ENCODE data around the gene MLH3.

Gene MLH3

DNA sequence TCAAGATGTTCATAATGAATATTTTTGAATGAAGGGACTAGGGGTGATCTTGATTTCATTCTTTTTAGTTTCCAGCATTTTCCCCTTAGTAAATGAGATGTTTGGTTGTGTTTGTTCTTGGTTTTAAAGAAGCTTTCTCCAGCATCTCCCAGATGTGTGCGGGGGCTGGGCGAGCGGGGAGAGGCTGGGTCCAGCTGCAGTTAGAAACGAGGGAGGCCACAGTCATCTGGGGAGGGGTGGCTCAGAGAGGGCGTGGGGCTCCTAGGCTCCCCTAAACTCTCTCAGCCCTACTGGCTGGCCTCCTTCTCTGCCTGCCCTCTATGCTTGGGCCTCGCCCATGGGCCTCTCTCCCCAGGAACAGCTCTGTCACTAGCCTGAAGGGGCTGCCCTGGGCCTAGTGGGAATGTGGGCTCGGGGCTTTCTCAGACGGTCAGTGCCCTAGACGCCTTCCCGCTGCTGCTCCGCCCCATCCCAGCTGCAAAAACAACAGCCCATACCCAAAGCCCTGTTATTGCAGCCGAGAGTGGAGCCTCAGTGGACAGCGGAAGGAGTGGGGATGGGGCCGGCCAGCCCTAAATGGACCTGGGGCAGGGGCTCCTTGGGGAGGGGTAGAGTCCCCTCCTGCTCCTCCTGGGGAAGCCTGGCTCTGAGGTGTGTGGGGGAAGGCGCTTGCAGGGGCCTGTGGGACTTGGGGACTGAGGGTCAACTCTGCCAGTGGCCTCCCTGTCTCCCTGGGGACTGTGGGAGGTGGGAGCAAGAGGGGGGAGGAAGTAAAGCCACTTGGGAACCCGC is 66.8 kb downstream of the MLH3 start:
- H3K4me1 ChIP-seq (ENCODE audit: control insufficient read depth, insufficient read depth, low read depth, low read length) = peaks cover 38% of the 10 kb centered on the region
- WGBS = 74% methylated on average over 13 of the region's 16 CpGs
- H3K36me3 ChIP-seq (ENCODE audit: control insufficient read depth in 1 of 2, insufficient read depth in 2 of 2, low read depth in 1 of 2, low read length in 2 of 2) = no peaks in the 10 kb centered on the region
- H3K27ac ChIP-seq (ENCODE audit: low read length, poor library complexity, severe bottlenecking) = no peak overlapping the region
- no peak overlapping the region for H2BK5ac ChIP-seq (ENCODE audit: low read depth, low read length, poor library complexity, severe bottlenecking)
- H3K9me3 ChIP-seq (ENCODE audit: control insufficient read depth, low read length) = no peaks in the 10 kb centered on the region
- H4K8ac ChIP-seq (ENCODE audit: low read length) = no peak overlapping the region
- no peak for DNase-seq
- H2BK120ac ChIP-seq (ENCODE audit: low read depth, low read length) = no peak overlapping the region
- no peak overlapping the region for H4K91ac ChIP-seq (ENCODE audit: low read length)
- no peak overlapping the region for H2BK15ac ChIP-seq (ENCODE audit: low read depth, poor library complexity, severe bottlenecking)
- H3K23ac ChIP-seq (ENCODE audit: low read length in 2 of 2) = no peak overlapping the region
- H2AFZ ChIP-seq (ENCODE audit: low read depth, low read length) = no peak overlapping the region
- H3K4me3 ChIP-seq (ENCODE audit: insufficient read depth in 1 of 2, low read depth in 1 of 2, low read length in 2 of 2) = peak overlapping the region in 1 of 2 experiments; percentile 14
- H3K4me2 ChIP-seq (ENCODE audit: low read length, poor library complexity, severe bottlenecking) = no peak overlapping the region
- no peak overlapping the region for H2AK5ac ChIP-seq (ENCODE audit: low read length, severe bottlenecking)
- H3K79me1 ChIP-seq (replicated peaks; ENCODE audit: low read length, poor library complexity, severe bottlenecking) = no peaks in the 10 kb centered on the region
- no peak overlapping the region for H3K9ac ChIP-seq (ENCODE audit: low read length)
- no peak overlapping the region for H3K14ac ChIP-seq (ENCODE audit: low read length in 2 of 2)
- no peaks in the 10 kb centered on the region for H3K27me3 ChIP-seq (ENCODE audit: control insufficient read depth in 1 of 2, insufficient read depth in 1 of 2, low read length in 2 of 2)
- H3K4ac ChIP-seq (ENCODE audit: low read depth in 1 of 2, low read length in 2 of 2) = no peak overlapping the region
- no peak overlapping the region for H2BK12ac ChIP-seq (ENCODE audit: low read length in 2 of 2)
- H3K18ac ChIP-seq (ENCODE audit: low read depth in 1 of 2, low read length in 2 of 2) = no peak overlapping the region

DNA sequence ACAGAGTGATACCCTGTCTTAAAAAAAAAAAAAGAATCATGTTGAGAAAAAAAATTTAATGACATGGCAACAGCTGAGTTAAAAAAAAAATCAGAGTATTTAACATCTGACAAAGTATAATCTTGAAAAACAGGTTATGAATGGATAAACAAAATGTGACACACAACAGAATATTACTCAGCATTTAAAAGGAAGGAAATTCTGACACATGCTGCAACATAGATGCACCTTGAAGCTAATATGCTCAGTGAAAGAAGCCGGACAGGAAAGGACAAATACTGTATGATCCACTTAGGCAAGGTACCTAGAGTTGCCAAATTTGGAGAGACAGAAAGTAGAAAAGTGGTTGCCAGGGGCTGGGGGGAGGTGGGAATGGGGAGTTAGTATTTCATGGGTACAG is 67.9 kb downstream of the MLH3 start:
- Histone ChIP-seq H2BK120ac (ENCODE audit: low read depth, low read length) (no peak overlapping the region), H4K8ac (ENCODE audit: low read length) (no peak overlapping the region)

DNA sequence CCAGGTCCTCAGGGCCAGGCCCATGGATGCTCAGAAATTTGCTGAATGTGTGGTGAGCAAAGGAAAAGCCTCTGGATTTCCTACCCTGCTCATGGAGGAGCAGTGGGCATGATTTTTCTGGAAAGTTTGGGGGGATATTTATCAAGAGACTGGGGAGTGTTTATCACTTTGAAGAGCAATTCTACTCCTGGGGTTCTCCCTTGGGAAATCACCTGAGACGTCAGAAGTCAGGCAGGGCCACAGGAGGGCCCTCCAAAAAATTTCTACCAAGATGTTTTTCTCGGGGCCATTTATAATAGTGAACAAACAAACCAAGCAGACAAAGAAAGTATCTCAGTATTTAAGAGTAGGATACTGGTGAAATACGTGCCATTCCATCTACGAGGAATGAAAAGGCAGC is 68.6 kb downstream of the MLH3 start:
- H3K9ac ChIP-seq (ENCODE audit: low read length) = no peak overlapping the region
- H3K4me3 ChIP-seq (ENCODE audit: insufficient read depth in 1 of 2, low read depth in 1 of 2, low read length in 2 of 2) = no peak overlapping the region
- no peak overlapping the region for H4K8ac ChIP-seq (ENCODE audit: low read length)
- no peak overlapping the region for H3K27ac ChIP-seq (ENCODE audit: low read length, poor library complexity, severe bottlenecking)
- no peak overlapping the region for H3K18ac ChIP-seq (ENCODE audit: low read depth in 1 of 2, low read length in 2 of 2)
- H4K91ac ChIP-seq (ENCODE audit: low read length) = no peak overlapping the region
- no peak overlapping the region for H3K14ac ChIP-seq (ENCODE audit: low read length in 2 of 2)
- H3K9me3 ChIP-seq (ENCODE audit: control insufficient read depth, low read length) = no peaks in the 10 kb centered on the region
- WGBS = 93% methylated on average over 3 of the region's 4 CpGs
- no peak overlapping the region for H2BK5ac ChIP-seq (ENCODE audit: low read depth, low read length, poor library complexity, severe bottlenecking)
- H2AFZ ChIP-seq (ENCODE audit: low read depth, low read length) = no peak overlapping the region
- peak overlapping the region; percentile 1 for H2AK5ac ChIP-seq (ENCODE audit: low read length, severe bottlenecking)
- peak overlapping the region; percentile 77 for H2BK120ac ChIP-seq (ENCODE audit: low read depth, low read length)
- no peaks in the 10 kb centered on the region for H3K79me1 ChIP-seq (replicated peaks; ENCODE audit: low read length, poor library complexity, severe bottlenecking)
- no peak overlapping the region for H3K23ac ChIP-seq (ENCODE audit: low read length in 2 of 2)
- H3K4me2 ChIP-seq (ENCODE audit: low read length, poor library complexity, severe bottlenecking) = no peak overlapping the region
- no peak overlapping the region for H2BK12ac ChIP-seq (ENCODE audit: low read length in 2 of 2)
- no peak overlapping the region for H3K4ac ChIP-seq (ENCODE audit: low read depth in 1 of 2, low read length in 2 of 2)
- no peak overlapping the region for H2BK15ac ChIP-seq (ENCODE audit: low read depth, poor library complexity, severe bottlenecking)
- H3K27me3 ChIP-seq (ENCODE audit: control insufficient read depth in 1 of 2, insufficient read depth in 1 of 2, low read length in 2 of 2) = no peaks in the 10 kb centered on the region
- H3K4me1 ChIP-seq (ENCODE audit: control insufficient read depth, insufficient read depth, low read depth, low read length) = peaks cover 46% of the 10 kb centered on the region
- no peak for DNase-seq
- H3K36me3 ChIP-seq (ENCODE audit: control insufficient read depth in 1 of 2, insufficient read depth in 2 of 2, low read depth in 1 of 2, low read length in 2 of 2) = no peaks in the 10 kb centered on the region

More for the DNA sequence above, 67.9 kb downstream of the MLH3 start:
- no peak overlapping the region for H3K4me2 ChIP-seq (ENCODE audit: low read length, poor library complexity, severe bottlenecking)
- no peak overlapping the region for H3K14ac ChIP-seq (ENCODE audit: low read length in 2 of 2)
- H3K9me3 ChIP-seq (ENCODE audit: control insufficient read depth, low read length) = no peaks in the 10 kb centered on the region
- no peaks in the 10 kb centered on the region for H3K27me3 ChIP-seq (ENCODE audit: control insufficient read depth in 1 of 2, insufficient read depth in 1 of 2, low read length in 2 of 2)
- no peak overlapping the region for H4K91ac ChIP-seq (ENCODE audit: low read length)
- no peaks in the 10 kb centered on the region for H3K79me1 ChIP-seq (replicated peaks; ENCODE audit: low read length, poor library complexity, severe bottlenecking)
- WGBS = 94% methylated on average over 1 of the region's 1 CpG
- no peak overlapping the region for H3K4ac ChIP-seq (ENCODE audit: low read depth in 1 of 2, low read length in 2 of 2)
- H3K4me1 ChIP-seq (ENCODE audit: control insufficient read depth, insufficient read depth, low read depth, low read length) = peaks cover 45% of the 10 kb centered on the region
- no peak overlapping the region for H2BK15ac ChIP-seq (ENCODE audit: low read depth, poor library complexity, severe bottlenecking)
- no peak overlapping the region for H2BK5ac ChIP-seq (ENCODE audit: low read depth, low read length, poor library complexity, severe bottlenecking)
- H3K23ac ChIP-seq (ENCODE audit: low read length in 2 of 2) = no peak overlapping the region
- no peak overlapping the region for H2AFZ ChIP-seq (ENCODE audit: low read depth, low read length)
- H3K18ac ChIP-seq (ENCODE audit: low read depth in 1 of 2, low read length in 2 of 2) = no peak overlapping the region
- no peak for DNase-seq
- H3K36me3 ChIP-seq (ENCODE audit: control insufficient read depth in 1 of 2, insufficient read depth in 2 of 2, low read depth in 1 of 2, low read length in 2 of 2) = no peaks in the 10 kb centered on the region
- no peak overlapping the region for H2BK12ac ChIP-seq (ENCODE audit: low read length in 2 of 2)
- no peak overlapping the region for H3K4me3 ChIP-seq (ENCODE audit: insufficient read depth in 1 of 2, low read depth in 1 of 2, low read length in 2 of 2)
- no peak overlapping the region for H3K9ac ChIP-seq (ENCODE audit: low read length)
- no peak overlapping the region for H2AK5ac ChIP-seq (ENCODE audit: low read length, severe bottlenecking)
- H3K27ac ChIP-seq (ENCODE audit: low read length, poor library complexity, severe bottlenecking) = no peak overlapping the region

DNA sequence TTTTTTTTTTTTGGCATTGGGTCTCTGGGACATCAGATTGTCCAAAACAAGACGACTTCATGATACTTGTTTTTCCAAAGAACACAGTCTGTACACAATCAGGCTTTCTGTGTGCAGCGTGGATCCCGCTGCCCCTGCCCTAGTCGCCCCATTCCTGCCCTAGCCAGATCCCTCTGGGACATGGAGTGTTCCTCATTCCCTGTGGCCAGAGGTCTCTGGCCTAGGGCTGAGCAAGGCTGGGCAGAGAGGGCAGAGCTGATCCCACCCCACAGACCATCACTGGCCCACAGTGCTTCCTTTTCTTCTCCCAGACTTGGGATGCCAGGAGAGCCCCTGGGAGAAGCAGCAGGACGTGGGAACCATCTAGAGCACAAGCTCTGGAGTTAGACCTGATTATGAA is 69.4 kb downstream of the MLH3 start:
- Histone ChIP-seq H2BK5ac (ENCODE audit: low read depth, low read length, poor library complexity, severe bottlenecking) (no peak overlapping the region), H2AK5ac (ENCODE audit: low read length, severe bottlenecking) (peak overlapping the region; percentile 1), H3K4ac (ENCODE audit: low read depth in 1 of 2, low read length in 2 of 2) (no peak overlapping the region), H3K14ac (ENCODE audit: low read length in 2 of 2) (no peak overlapping the region), H4K91ac (ENCODE audit: low read length) (peak overlapping the region; percentile 48), H2BK15ac (ENCODE audit: low read depth, poor library complexity, severe bottlenecking) (peak overlapping the region; percentile 44), H3K4me3 (ENCODE audit: insufficient read depth in 1 of 2, low read depth in 1 of 2, low read length in 2 of 2) (no peak overlapping the region), H3K4me2 (ENCODE audit: low read length, poor library complexity, severe bottlenecking) (no peak overlapping the region), H4K8ac (ENCODE audit: low read length) (no peak overlapping the region), H3K9me3 (ENCODE audit: control insufficient read depth, low read length) (no peaks in the 10 kb centered on the region), H3K9ac (ENCODE audit: low read length) (no peak overlapping the region), H3K36me3 (ENCODE audit: control insufficient read depth in 1 of 2, insufficient read depth in 2 of 2, low read depth in 1 of 2, low read length in 2 of 2) (no peaks in the 10 kb centered on the region), H3K27ac (ENCODE audit: low read length, poor library complexity, severe bottlenecking) (no peak overlapping the region), H3K4me1 (ENCODE audit: control insufficient read depth, insufficient read depth, low read depth, low read length) (peaks cover 48% of the 10 kb centered on the region), H2AFZ (ENCODE audit: low read depth, low read length) (no peak overlapping the region), H2BK120ac (ENCODE audit: low read depth, low read length) (no peak overlapping the region), H3K79me1 (replicated peaks; ENCODE audit: low read length, poor library complexity, severe bottlenecking) (no peaks in the 10 kb centered on the region), H3K18ac (ENCODE audit: low read depth in 1 of 2, low read length in 2 of 2) (no peak overlapping the region), H3K27me3 (ENCODE audit: control insufficient read depth in 1 of 2, insufficient read depth in 1 of 2, low read length in 2 of 2) (no peaks in the 10 kb centered on the region), H3K23ac (ENCODE audit: low read length in 2 of 2) (no peak overlapping the region), H2BK12ac (ENCODE audit: low read length in 2 of 2) (peak overlapping the region in 1 of 2 experiments; percentile 7)
- 91% methylated on average over 5 of the region's 5 CpGs for WGBS
- DNase-seq = no peak
